Mesothelial cell of epicardium (in vitro differentiated cells): ENCODE measurements around the gene SOWAHA. TPM values are rescaled to one million over a fixed set of nuclear protein-coding genes. Genes with fewer than 3 reads are reported as not detected.

Experiments
- DNase-seq, 2 experiments: peaks; one replicate each; pipeline ENCODE4 v3.0.0; 2021; ENCODE audit warnings: low spot score in 2 of 2; ENCODE audit not compliant: unreplicated experiment in 2 of 2
- H3K27ac Mint-ChIP-seq: 2 replicates; pipeline ENCODE4 v1.8.0; 2021; ENCODE audit warnings: mixed read lengths
- H3K27me3 Mint-ChIP-seq: 2 replicates; pipeline ENCODE4 v1.8.0; 2021; ENCODE audit warnings: low read depth, mixed read lengths
- H3K36me3 Mint-ChIP-seq: 2 replicates; pipeline ENCODE4 v1.8.0; 2021; ENCODE audit warnings: mixed read lengths
- H3K4me1 Mint-ChIP-seq: 2 replicates; pipeline ENCODE4 v1.8.0; 2021; ENCODE audit warnings: mixed read lengths
- H3K4me3 Mint-ChIP-seq: 2 replicates; pipeline ENCODE4 v1.8.0; 2021; ENCODE audit warnings: mild to moderate bottlenecking, moderate library complexity, mixed read lengths
- H3K9me3 Mint-ChIP-seq: 2 replicates; pipeline ENCODE4 v1.8.0; 2021; ENCODE audit warnings: mixed read lengths
- CTCF ChIP-seq: fragments of 200-600 bp; sonication (generic); IDR thresholded peaks from one replicate; pipeline ENCODE4 v1.5.0; 2021; ENCODE audit warnings: antibody characterized with exemption; ENCODE audit not compliant: unreplicated experiment
- total RNA-seq: library from RNA; stranded (reverse); gene quantifications from 3 replicates; pipeline ENCODE4 v1.2.1, GENCODE V29; 2021

Gene SOWAHA
- total RNA-seq, 1 donor from 2014 or later, result 0.67 TPM

GRCh38 chr5:132785864-132786263 is 27.2 kb upstream of the SOWAHA start:
- TF ChIP-seq CTCF, result no peak
- DNase-seq, result no peak
- Mint-ChIP-seq H3K27me3 (peaks cover 2% of the 10 kb centered on the region), H3K4me3 (no peak overlapping the region), H3K27ac (no peak overlapping the region), H3K4me1 (peaks cover 9% of the 10 kb centered on the region), H3K9me3 (peaks cover 6% of the 10 kb centered on the region), H3K36me3 (no peaks in the 10 kb centered on the region)

GRCh38 chr5:132787076-132787475 is 26.0 kb upstream of the SOWAHA start:
- DNase-seq, result no peak
- Mint-ChIP-seq H3K27ac (no peak overlapping the region), H3K36me3 (no peaks in the 10 kb centered on the region), H3K9me3 (peaks cover 6% of the 10 kb centered on the region), H3K4me1 (peaks cover 9% of the 10 kb centered on the region), H3K4me3 (no peak overlapping the region), H3K27me3 (no peaks in the 10 kb centered on the region)
- no peak for TF ChIP-seq CTCF

- Mint-ChIP-seq H3K27ac (no peak overlapping the region), H3K9me3 (peaks cover 6% of the 10 kb centered on the region), H3K4me3 (no peak overlapping the region), H3K4me1 (peaks cover 9% of the 10 kb centered on the region), H3K36me3 (no peaks in the 10 kb centered on the region), H3K27me3 (no peaks in the 10 kb centered on the region)
- no peak for DNase-seq
- no peak for TF ChIP-seq CTCF
Observed at GRCh38 chr5:132788508-132788907, 24.6 kb upstream of the SOWAHA start.

GRCh38 chr5:132788990-132789886 is 23.9 kb upstream of the SOWAHA start:
- no peak overlapping the region for H3K27ac Mint-ChIP-seq
- TF ChIP-seq CTCF, result no peak

GRCh38 chr5:132790201-132790865 is 22.8 kb upstream of the SOWAHA start:
- no peak overlapping the region for H3K4me3 Mint-ChIP-seq
- H3K27me3 Mint-ChIP-seq, result no peaks in the 10 kb centered on the region
- H3K9me3 Mint-ChIP-seq, result peaks cover 6% of the 10 kb centered on the region
- TF ChIP-seq CTCF, result no peak
- H3K36me3 Mint-ChIP-seq, result no peaks in the 10 kb centered on the region
- H3K4me1 Mint-ChIP-seq, result peaks cover 9% of the 10 kb centered on the region
- no peak for DNase-seq
- no peak overlapping the region for H3K27ac Mint-ChIP-seq

More at GRCh38 chr5:132788990-132789886, 23.9 kb upstream of the SOWAHA start:
- Mint-ChIP-seq H3K4me3 (no peak overlapping the region), H3K9me3 (peaks cover 6% of the 10 kb centered on the region), H3K4me1 (peaks cover 9% of the 10 kb centered on the region), H3K27me3 (no peaks in the 10 kb centered on the region), H3K36me3 (no peaks in the 10 kb centered on the region)
- DNase-seq, result no peak
